SK-N-SH (cell line): Measurements from ENCODE around the gene SIX6. TPM values are rescaled to one million over a fixed set of nuclear protein-coding genes. Genes with fewer than 3 reads are reported as not detected.

ENCODE experiments used
- CTCF ChIA-PET: fragments of 300-600, 350-600 bp; formaldehyde crosslinking; extraction: SDS; loops from one replicate; lab custom pipeline; 2021; lab: Yijun Ruan, JAX
- POLR2A ChIA-PET: fragments of 350-600 bp; sonication (Branson Sonifier 250); formaldehyde crosslinking; extraction: SDS; loops from one replicate; lab custom pipeline; 2020; ENCODE audit warnings: antibody characterized with exemption, inconsistent platforms; lab: Yijun Ruan, JAX
- DNase-seq: peaks from one replicate; pipeline ENCODE4 v3.0.0; 2012
- H2AFZ ChIP-seq: fragments of 200-600 bp; sonication (generic); 2 replicates; pipeline ENCODE4 v1.8.1; 2016; ENCODE audit warnings: antibody characterized with exemption, mild to moderate bottlenecking, low read depth
- H3F3A ChIP-seq: fragments of 200-600 bp; sonication (generic); replicated peaks from 2 replicates; pipeline ENCODE3; 2016; ENCODE audit warnings: antibody characterized with exemption, mild to moderate bottlenecking; ENCODE audit not compliant: insufficient read depth
- H3K27ac ChIP-seq, 2 experiments: fragments of 200-500 bp in 1 of 2; fragments of 200-600 bp in 1 of 2; sonication (Bioruptor generic) in 1 of 2; sonication (generic), shearing (Covaris generic) in 1 of 2; 2 replicates each; pipeline versions ENCODE4 v1.5.1 to v1.6.1; 2014 to 2016; ENCODE audit warnings: low read depth in 2 of 2, inconsistent platforms in 1 of 2, low read length in 1 of 2, mild to moderate bottlenecking in 1 of 2, mixed read lengths in 1 of 2
- H3K27me3 ChIP-seq: fragments of 200-600 bp; sonication (generic), shearing (Covaris generic); 2 replicates; pipeline ENCODE4 v1.6.1; 2016; ENCODE audit warnings: mixed run types; ENCODE audit not compliant: insufficient read depth
- H3K36me3 ChIP-seq, 2 experiments: fragments of 200-500 bp in 1 of 2; fragments of 200-600 bp in 1 of 2; sonication (Bioruptor generic) in 1 of 2; sonication (generic) in 1 of 2; replicated peaks in 1 of 2; 2 replicates each; pipeline versions ENCODE3 to v1.5.1; 2014 to 2016; ENCODE audit warnings: low read length in 1 of 2, mild to moderate bottlenecking in 1 of 2; ENCODE audit not compliant: insufficient read depth in 2 of 2, control insufficient read depth in 1 of 2
- H3K4me1 ChIP-seq, 2 experiments: fragments of 200-500 bp in 1 of 2; fragments of 200-600 bp in 1 of 2; sonication (Bioruptor generic) in 1 of 2; sonication (generic), shearing (Covaris generic) in 1 of 2; 2 replicates each; pipeline versions ENCODE4 v1.5.1 to v1.6.1; 2014 to 2016; ENCODE audit warnings: low read depth in 1 of 2, low read length in 1 of 2, mixed run types in 1 of 2; ENCODE audit not compliant: insufficient read depth in 2 of 2, control insufficient read depth in 1 of 2
- H3K4me2 ChIP-seq: fragments of 200-600 bp; sonication (generic), shearing (Covaris generic); 2 replicates; pipeline ENCODE4 v1.6.1; 2017; ENCODE audit warnings: mixed run types
- H3K4me3 ChIP-seq, 2 experiments: fragments of 200-500 bp in 1 of 2; fragments of 200-600 bp in 1 of 2; sonication (Bioruptor generic) in 1 of 2; sonication (generic), shearing (Covaris generic) in 1 of 2; 2 replicates each; pipeline versions ENCODE4 v1.5.1 to v1.8.1; 2014 to 2016; ENCODE audit warnings: low read depth in 2 of 2, inconsistent platforms in 1 of 2, low read length in 1 of 2, mild to moderate bottlenecking in 1 of 2, mixed read lengths in 1 of 2, moderate library complexity in 1 of 2
- H3K79me2 ChIP-seq: fragments of 200-600 bp; sonication (generic); 2 replicates; pipeline ENCODE4 v1.8.1; 2017; ENCODE audit warnings: mild to moderate bottlenecking; ENCODE audit not compliant: insufficient read depth
- H3K9ac ChIP-seq: fragments of 200-600 bp; sonication (generic); 2 replicates; pipeline ENCODE4 v1.6.1; 2017; ENCODE audit warnings: mixed run types
- H3K9me2 ChIP-seq: fragments of 200-600 bp; sonication (generic); 2 replicates; pipeline ENCODE4 v1.6.1; 2017; ENCODE audit warnings: mixed run types
- H3K9me3 ChIP-seq: fragments of 200-600 bp; sonication (generic); 2 replicates; pipeline ENCODE4 v1.6.1; 2017; ENCODE audit warnings: mixed run types, mild to moderate bottlenecking, moderate library complexity
- H4K20me1 ChIP-seq: fragments of 200-600 bp; sonication (generic); 2 replicates; pipeline ENCODE4 v1.6.1; 2017; ENCODE audit warnings: mild to moderate bottlenecking, mixed run types; ENCODE audit not compliant: insufficient read depth
- ELF1 ChIP-seq: IDR thresholded peaks from 2 replicates; pipeline ENCODE4 v1.4.0; 2012
- EZH2phosphoT487 ChIP-seq: fragments of 200-600 bp; sonication (generic); IDR thresholded peaks from 2 replicates; pipeline ENCODE4 v1.6.1; 2017; ENCODE audit warnings: low read depth, mixed run types, mild to moderate bottlenecking, antibody characterized with exemption, moderate library complexity, borderline replicate concordance
- FOXJ3 ChIP-seq: sonication (generic); formaldehyde crosslinking; IDR thresholded peaks from 2 replicates; pipeline ENCODE4 v1.5.1; 2020; ENCODE audit warnings: mild to moderate bottlenecking, missing genetic modification reagents
- GABPA ChIP-seq: IDR thresholded peaks from 2 replicates; pipeline ENCODE4 v1.4.0; 2012; ENCODE audit warnings: low read depth, mild to moderate bottlenecking
- NFIC ChIP-seq: IDR thresholded peaks from 2 replicates; pipeline ENCODE4 v1.4.0; 2012; ENCODE audit warnings: borderline replicate concordance
- RAD21 ChIP-seq: IDR thresholded peaks from 2 replicates; pipeline ENCODE4 v1.6.1; 2012; ENCODE audit warnings: mild to moderate bottlenecking, low read length
- RXRA ChIP-seq: IDR thresholded peaks from 2 replicates; pipeline ENCODE4 v1.4.0; 2012; ENCODE audit warnings: low read depth, mild to moderate bottlenecking, borderline replicate concordance
- TCF12 ChIP-seq: IDR thresholded peaks from 2 replicates; pipeline ENCODE4 v1.4.0; 2012
- TEAD4 ChIP-seq: IDR thresholded peaks from 2 replicates; pipeline ENCODE4 v1.4.0; 2012; ENCODE audit warnings: mild to moderate bottlenecking, borderline replicate concordance; ENCODE audit not compliant: insufficient read depth
- whole genome bisulfite sequencing: methylation state at CpG from one replicate; pipeline ENCODE4 v1.1.6; 2017; ENCODE audit warnings: low lambda C conversion rate; 5-methylcytosine and 5-hydroxymethylcytosine counted together
- polyA plus RNA-seq, 3 experiments: library from polyadenylated mRNA; depleted of rRNA; stranded (reverse); fragments of >200 nt; gene quantifications; 2 replicates each; pipeline ENCODE4 v1.2.3, GENCODE V29; 2012
- TF ChIP-seq, protein P1 (sequence below): IDR thresholded peaks from 2 replicates; pipeline ENCODE4; 2012
- TF ChIP-seq, protein P2 (sequence below): IDR thresholded peaks from 2 replicates; pipeline ENCODE4 v1.6.1; 2012; ENCODE audit warnings: mild to moderate bottlenecking, low read depth, low read length, moderate library complexity
- TF ChIP-seq, protein P3 (sequence below): fragments of 200-600 bp; sonication (generic); IDR thresholded peaks from 2 replicates; pipeline ENCODE4 v1.6.1; 2017; ENCODE audit warnings: antibody characterized with exemption, mild to moderate bottlenecking, moderate library complexity
- TF ChIP-seq, protein P4 (sequence below): IDR thresholded peaks from 2 replicates; pipeline ENCODE4 v1.4.0; 2012; ENCODE audit warnings: low read depth, borderline replicate concordance
- TF ChIP-seq, protein P5 (sequence below): fragments of 150-350 bp; IDR thresholded peaks from 2 replicates; pipeline ENCODE4 v1.6.1; 2016; ENCODE audit warnings: mild to moderate bottlenecking, low read depth, low read length

The SIX6 gene
- polyA plus RNA-seq, 1 of the 3 experiments (the other 2 are of a cell fraction): not detected

DNA sequence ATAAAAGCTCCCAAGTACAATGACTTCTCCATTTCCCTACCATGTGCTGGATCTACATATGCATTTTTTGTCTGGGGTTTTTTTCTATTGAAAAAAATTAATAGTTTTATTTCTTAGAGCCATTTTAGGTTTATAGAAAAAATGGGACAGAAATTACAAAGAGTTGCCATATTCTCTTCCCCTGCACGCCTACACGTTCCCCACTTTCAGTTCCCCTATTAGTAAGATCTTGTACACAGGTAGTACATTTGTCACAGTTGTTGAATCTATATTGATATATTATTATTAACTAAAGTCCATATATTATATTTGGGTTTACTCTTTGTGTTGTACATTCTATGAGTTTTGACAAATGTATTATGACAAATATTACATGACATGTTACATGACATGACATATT is 35.7 kb downstream of the SIX6 start:
- POLR2A ChIA-PET: no interaction called here
- no peaks in the 10 kb centered on the region for H3F3A ChIP-seq
- no peak overlapping the region for H3K27ac ChIP-seq
- H3K4me3 ChIP-seq: no peak overlapping the region
- no peaks in the 10 kb centered on the region for H4K20me1 ChIP-seq
- TF ChIP-seq EZH2phosphoT487: no peak
- TF ChIP-seq, protein P1, sequence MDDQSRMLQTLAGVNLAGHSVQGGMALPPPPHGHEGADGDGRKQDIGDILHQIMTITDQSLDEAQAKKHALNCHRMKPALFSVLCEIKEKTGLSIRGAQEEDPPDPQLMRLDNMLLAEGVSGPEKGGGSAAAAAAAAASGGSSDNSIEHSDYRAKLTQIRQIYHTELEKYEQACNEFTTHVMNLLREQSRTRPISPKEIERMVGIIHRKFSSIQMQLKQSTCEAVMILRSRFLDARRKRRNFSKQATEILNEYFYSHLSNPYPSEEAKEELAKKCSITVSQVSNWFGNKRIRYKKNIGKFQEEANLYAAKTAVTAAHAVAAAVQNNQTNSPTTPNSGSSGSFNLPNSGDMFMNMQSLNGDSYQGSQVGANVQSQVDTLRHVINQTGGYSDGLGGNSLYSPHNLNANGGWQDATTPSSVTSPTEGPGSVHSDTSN: no peak
- TF ChIP-seq, protein P2, sequence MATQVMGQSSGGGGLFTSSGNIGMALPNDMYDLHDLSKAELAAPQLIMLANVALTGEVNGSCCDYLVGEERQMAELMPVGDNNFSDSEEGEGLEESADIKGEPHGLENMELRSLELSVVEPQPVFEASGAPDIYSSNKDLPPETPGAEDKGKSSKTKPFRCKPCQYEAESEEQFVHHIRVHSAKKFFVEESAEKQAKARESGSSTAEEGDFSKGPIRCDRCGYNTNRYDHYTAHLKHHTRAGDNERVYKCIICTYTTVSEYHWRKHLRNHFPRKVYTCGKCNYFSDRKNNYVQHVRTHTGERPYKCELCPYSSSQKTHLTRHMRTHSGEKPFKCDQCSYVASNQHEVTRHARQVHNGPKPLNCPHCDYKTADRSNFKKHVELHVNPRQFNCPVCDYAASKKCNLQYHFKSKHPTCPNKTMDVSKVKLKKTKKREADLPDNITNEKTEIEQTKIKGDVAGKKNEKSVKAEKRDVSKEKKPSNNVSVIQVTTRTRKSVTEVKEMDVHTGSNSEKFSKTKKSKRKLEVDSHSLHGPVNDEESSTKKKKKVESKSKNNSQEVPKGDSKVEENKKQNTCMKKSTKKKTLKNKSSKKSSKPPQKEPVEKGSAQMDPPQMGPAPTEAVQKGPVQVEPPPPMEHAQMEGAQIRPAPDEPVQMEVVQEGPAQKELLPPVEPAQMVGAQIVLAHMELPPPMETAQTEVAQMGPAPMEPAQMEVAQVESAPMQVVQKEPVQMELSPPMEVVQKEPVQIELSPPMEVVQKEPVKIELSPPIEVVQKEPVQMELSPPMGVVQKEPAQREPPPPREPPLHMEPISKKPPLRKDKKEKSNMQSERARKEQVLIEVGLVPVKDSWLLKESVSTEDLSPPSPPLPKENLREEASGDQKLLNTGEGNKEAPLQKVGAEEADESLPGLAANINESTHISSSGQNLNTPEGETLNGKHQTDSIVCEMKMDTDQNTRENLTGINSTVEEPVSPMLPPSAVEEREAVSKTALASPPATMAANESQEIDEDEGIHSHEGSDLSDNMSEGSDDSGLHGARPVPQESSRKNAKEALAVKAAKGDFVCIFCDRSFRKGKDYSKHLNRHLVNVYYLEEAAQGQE: no peak
- no peak for TF ChIP-seq RAD21
- TF ChIP-seq TEAD4: no peak
- TF ChIP-seq GABPA: no peak
- TF ChIP-seq NFIC: no peak
- TF ChIP-seq, protein P3, sequence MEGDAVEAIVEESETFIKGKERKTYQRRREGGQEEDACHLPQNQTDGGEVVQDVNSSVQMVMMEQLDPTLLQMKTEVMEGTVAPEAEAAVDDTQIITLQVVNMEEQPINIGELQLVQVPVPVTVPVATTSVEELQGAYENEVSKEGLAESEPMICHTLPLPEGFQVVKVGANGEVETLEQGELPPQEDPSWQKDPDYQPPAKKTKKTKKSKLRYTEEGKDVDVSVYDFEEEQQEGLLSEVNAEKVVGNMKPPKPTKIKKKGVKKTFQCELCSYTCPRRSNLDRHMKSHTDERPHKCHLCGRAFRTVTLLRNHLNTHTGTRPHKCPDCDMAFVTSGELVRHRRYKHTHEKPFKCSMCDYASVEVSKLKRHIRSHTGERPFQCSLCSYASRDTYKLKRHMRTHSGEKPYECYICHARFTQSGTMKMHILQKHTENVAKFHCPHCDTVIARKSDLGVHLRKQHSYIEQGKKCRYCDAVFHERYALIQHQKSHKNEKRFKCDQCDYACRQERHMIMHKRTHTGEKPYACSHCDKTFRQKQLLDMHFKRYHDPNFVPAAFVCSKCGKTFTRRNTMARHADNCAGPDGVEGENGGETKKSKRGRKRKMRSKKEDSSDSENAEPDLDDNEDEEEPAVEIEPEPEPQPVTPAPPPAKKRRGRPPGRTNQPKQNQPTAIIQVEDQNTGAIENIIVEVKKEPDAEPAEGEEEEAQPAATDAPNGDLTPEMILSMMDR: no peak
- no peak for TF ChIP-seq TCF12
- no peak for TF ChIP-seq RXRA
- TF ChIP-seq ELF1: no peak
- no peak for TF ChIP-seq FOXJ3
- TF ChIP-seq, protein P4, sequence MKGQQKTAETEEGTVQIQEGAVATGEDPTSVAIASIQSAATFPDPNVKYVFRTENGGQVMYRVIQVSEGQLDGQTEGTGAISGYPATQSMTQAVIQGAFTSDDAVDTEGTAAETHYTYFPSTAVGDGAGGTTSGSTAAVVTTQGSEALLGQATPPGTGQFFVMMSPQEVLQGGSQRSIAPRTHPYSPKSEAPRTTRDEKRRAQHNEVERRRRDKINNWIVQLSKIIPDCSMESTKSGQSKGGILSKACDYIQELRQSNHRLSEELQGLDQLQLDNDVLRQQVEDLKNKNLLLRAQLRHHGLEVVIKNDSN: no peak
- TF ChIP-seq, protein P5, sequence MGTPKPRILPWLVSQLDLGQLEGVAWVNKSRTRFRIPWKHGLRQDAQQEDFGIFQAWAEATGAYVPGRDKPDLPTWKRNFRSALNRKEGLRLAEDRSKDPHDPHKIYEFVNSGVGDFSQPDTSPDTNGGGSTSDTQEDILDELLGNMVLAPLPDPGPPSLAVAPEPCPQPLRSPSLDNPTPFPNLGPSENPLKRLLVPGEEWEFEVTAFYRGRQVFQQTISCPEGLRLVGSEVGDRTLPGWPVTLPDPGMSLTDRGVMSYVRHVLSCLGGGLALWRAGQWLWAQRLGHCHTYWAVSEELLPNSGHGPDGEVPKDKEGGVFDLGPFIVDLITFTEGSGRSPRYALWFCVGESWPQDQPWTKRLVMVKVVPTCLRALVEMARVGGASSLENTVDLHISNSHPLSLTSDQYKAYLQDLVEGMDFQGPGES: no peak
- H3K9ac ChIP-seq: no peak overlapping the region
- CTCF ChIA-PET: no interaction called here
- H3K4me2 ChIP-seq: no peak overlapping the region
- H3K9me3 ChIP-seq: no peaks in the 10 kb centered on the region
- 46% methylated on average over 2 of the region's 2 CpGs for WGBS
- no peak for DNase-seq
- no peaks in the 10 kb centered on the region for H3K79me2 ChIP-seq
- H3K27me3 ChIP-seq: no peaks in the 10 kb centered on the region
- H3K4me1 ChIP-seq: no peaks in the 10 kb centered on the region
- H3K36me3 ChIP-seq: no peaks in the 10 kb centered on the region
- H3K9me2 ChIP-seq: no peaks in the 10 kb centered on the region
- H2AFZ ChIP-seq: no peak overlapping the region
